ENCODE measurements around the gene RPS21.

GRCh38 chr20:62339647-62340062, 47.2 kb upstream of the RPS21 start:
- TF ChIP-seq, protein P1, sequence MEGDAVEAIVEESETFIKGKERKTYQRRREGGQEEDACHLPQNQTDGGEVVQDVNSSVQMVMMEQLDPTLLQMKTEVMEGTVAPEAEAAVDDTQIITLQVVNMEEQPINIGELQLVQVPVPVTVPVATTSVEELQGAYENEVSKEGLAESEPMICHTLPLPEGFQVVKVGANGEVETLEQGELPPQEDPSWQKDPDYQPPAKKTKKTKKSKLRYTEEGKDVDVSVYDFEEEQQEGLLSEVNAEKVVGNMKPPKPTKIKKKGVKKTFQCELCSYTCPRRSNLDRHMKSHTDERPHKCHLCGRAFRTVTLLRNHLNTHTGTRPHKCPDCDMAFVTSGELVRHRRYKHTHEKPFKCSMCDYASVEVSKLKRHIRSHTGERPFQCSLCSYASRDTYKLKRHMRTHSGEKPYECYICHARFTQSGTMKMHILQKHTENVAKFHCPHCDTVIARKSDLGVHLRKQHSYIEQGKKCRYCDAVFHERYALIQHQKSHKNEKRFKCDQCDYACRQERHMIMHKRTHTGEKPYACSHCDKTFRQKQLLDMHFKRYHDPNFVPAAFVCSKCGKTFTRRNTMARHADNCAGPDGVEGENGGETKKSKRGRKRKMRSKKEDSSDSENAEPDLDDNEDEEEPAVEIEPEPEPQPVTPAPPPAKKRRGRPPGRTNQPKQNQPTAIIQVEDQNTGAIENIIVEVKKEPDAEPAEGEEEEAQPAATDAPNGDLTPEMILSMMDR (IDR thresholded peaks at IDR 0.05), result no peak
- TF ChIP-seq POLR2A (IDR thresholded peaks at IDR 0.05), result no peak

Measured in lower leg skin (tissue), 3 donors.